GM18951 (cell line): ENCODE data around the gene AFF4.
"Not testable (repeated sequence)": the region's sequence is repeated elsewhere in the genome, so short reads cannot be mapped to it uniquely, and the experiment has no call there.

Source experiments
- POLR2A ChIP-seq: IDR thresholded peaks from 4 replicates; pipeline ENCODE4 v1.6.1; 2011; ENCODE audit warnings: mild to moderate bottlenecking; ENCODE audit not compliant: insufficient read length, insufficient read depth; ENCODE audit errors: extremely low read depth
- in situ Hi-C: fragments of 300-500 bp; cut with MboI; formaldehyde crosslinking; loops from one replicate; pipeline ENCODE4 v1.12.0; 2022; ENCODE audit warnings: low sequenced_read_pairs, mixed read lengths, inconsistent platforms; ENCODE audit not compliant: unreplicated experiment

Gene AFF4

GRCh38 chr5:132871459-132872284 lies 91.8 kb downstream of the AFF4 start:
- TF ChIP-seq POLR2A = no peak
- in situ Hi-C loops = no loop called here

- in situ Hi-C loops = no loop called here
- no peak for TF ChIP-seq POLR2A
Observed at GRCh38 chr5:132870801-132871200, 92.6 kb downstream of the AFF4 start.

GRCh38 chr5:132868754-132869153 lies 94.7 kb downstream of the AFF4 start:
- in situ Hi-C loops = no loop called here

GRCh38 chr5:132867046-132867451 lies 96.4 kb downstream of the AFF4 start:
- in situ Hi-C loops = no loop called here
- no peak for TF ChIP-seq POLR2A

More at GRCh38 chr5:132868754-132869153, 94.7 kb downstream of the AFF4 start:
- TF ChIP-seq POLR2A = no peak

GRCh38 chr5:132866342-132867045 lies 96.9 kb downstream of the AFF4 start, which contains the start of the genes GDF9 and UQCRQ:
Gene GDF9 (minus strand): TSS chr5:132866469. CDS start chr5:132864533, 1,936 bp downstream.
Gene UQCRQ (plus strand): TSS chr5:132866642. CDS start chr5:132866882, 240 bp downstream.
- in situ Hi-C loops = no loop called here
- peak; percentile 94 for TF ChIP-seq POLR2A

DNA sequence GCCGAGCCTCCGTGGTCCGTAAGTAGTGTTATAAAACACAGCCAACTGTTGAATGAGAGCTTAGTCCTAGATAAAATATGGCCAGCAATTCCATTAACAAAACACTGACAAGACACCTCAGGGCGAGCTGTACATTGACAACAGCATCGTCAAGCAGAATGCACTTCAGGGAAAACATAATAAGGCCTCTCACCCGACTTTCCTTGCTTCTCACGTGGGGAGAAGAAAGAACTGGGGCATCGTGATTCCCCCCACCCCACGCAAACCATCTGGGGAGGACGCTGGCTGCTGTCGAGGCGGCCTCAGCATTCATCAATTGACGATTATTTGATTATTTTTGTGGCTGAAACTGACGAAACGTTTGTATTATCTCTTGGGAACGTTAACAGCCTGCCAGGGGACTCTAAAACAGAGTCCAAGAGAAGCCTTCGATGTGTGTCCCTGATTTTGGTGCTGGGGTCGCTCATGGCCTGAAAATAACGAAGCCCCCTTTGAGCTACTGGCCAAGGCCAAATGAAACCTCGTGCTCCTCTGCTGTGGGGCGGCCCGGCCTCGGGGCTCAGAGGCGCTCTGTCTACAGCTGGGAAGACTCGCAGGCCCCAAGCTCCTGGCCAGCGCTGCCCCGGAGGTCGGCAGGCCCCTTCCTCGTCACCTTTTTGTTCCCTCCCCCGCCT lies 97.6 kb downstream of the AFF4 start:
- in situ Hi-C loops = no loop called here
- no peak for TF ChIP-seq POLR2A

DNA sequence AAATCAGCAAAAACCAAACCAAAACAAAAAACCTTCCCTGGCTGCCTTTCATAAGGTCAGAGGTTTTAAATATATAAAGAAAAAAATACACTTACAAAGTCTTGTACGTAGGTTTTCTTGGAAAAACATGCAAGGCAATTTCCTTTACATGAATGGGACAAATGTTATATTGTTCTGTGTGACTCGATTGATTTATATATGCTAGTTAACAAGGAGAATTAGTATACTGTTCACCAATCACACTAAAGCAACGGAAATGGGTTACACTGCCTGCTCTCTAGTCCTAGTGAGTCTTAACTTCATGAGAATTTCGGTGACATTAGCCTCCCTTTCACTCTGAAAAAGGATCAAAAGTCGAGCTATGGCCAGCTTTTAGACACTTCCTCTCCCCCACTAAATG lies 102.7 kb downstream of the AFF4 start:
- no peak for TF ChIP-seq POLR2A
- in situ Hi-C loops = no loop called here

DNA sequence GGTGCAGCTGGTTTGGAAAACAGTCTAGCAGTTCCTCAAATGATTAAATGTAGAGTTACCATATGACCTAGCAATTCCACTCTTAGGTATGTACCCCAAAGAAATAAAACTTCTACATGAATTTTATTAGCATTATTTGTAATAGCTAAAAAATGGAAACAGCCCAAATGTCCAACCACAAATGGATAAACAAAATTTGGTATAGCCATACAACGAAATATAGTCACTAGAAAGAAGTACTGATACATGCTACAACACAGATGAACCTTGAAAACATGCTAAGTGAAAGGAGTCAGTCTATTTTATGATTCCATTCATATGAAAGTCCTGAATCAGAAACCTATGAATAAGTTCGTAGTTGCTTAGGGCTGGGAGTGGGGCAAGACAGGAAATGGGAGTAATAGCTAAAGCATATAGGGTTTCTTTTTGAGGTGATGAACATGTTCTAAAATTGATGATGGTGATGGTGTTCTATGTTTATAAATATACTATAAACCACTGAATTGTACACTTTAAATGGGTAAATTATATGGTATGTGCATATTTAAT lies 103.5 kb downstream of the AFF4 start:
- in situ Hi-C loops = no loop called here
- no peak for TF ChIP-seq POLR2A

DNA sequence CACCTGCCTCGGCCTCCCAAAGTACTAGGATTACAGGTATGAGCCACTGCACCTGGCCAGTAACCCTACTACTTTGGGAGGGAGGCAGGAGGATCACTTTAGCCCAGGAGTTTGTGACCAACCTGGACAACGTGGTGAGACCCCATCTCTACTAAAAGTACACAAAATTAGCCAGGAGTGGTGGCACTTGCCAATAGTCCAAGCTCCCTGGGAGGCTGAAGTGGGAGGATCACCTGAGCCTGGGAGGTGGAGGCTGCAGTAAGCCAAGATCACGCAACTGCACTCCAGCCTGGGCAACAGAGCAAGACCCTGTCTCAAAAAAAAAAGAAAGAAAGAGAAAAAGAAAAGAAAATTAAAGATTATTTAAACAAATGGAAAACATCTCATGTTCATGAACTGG lies 107.4 kb downstream of the AFF4 start:
- in situ Hi-C loops = no loop called here
- no peak for TF ChIP-seq POLR2A

- in situ Hi-C loops = not testable (repeated sequence)
Observed at GRCh38 chr5:132854992-132855391, 108.4 kb downstream of the AFF4 start.

DNA sequence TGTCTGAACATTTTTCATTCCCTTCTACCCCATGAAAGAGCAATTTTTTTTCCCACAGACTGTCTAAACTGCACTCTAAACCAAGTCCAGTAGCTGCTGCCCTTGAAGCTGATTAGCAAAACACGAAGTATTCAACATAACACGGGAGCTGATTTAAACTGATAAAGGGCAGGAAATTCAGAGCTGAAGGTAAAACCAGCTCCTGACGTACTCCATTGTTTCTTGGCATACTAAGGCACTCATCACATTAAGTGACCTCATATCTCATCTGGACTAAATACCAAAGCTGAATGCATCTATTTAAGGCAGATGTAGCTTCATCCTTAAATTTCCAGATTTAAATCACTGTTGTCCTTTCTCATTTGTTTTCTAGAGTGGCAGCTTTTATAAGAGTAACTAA lies 109.1 kb downstream of the AFF4 start:
- in situ Hi-C loops = no loop called here
- TF ChIP-seq POLR2A = no peak

DNA sequence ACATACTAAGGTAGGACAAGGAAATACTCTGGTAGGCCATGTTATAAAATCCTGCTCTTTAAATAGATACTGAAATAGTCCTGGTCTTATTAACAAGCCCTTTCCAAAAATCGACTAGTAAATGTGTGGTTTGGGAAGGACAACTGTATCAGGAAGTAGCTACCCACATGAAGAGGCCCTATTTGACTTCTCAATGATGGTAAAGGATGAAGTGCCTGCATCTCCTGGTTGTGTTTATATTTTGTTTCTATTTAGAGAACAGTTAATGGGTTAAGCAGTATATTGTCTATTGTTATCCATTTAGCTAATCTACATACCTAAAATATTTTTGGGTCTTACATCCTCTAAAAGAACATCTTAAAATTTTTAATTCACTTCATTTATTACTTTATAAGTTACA lies 109.6 kb downstream of the AFF4 start:
- in situ Hi-C loops = no loop called here
- no peak for TF ChIP-seq POLR2A

GRCh38 chr5:132853323-132853722 lies 110.1 kb downstream of the AFF4 start:
- no peak for TF ChIP-seq POLR2A
- in situ Hi-C loops = no loop called here
